Body of pancreas (tissue), 4 donors: ENCODE data around the gene ATXN1.

Source experiments
- CTCF ChIP-seq, 7 experiments: fragments of 450-650 bp in 4 of 7; fragments of 200-600 bp in 3 of 7; sonication (generic) in 3 of 7; IDR thresholded peaks; one replicate each; pipeline ENCODE4 v1.5.1; 2016 to 2019; ENCODE audit warnings: antibody characterized with exemption in 7 of 7
- POLR2A ChIP-seq, 3 donors: fragments of 450-650 bp; IDR thresholded peaks; one replicate each; pipeline ENCODE4 v1.6.1; 2016; ENCODE audit warnings: antibody characterized with exemption in 3 of 3, mild to moderate bottlenecking in 2 of 3

- TF ChIP-seq CTCF (IDR thresholded peaks at IDR 0.05) (no peak), POLR2A (IDR thresholded peaks at IDR 0.05) (no peak)
Observed at GRCh38 chr6:16291739-16292138, 469.5 kb downstream of the ATXN1 start.
